Measurements from ENCODE around the gene POC1A.

- TF ChIP-seq CHD2 (IDR thresholded peaks at IDR 0.05; ENCODE audit: low read length), result no peak
- no peak for TF ChIP-seq EP300 (IDR thresholded peaks at IDR 0.05; ENCODE audit: borderline replicate concordance in 1 of 2, low read depth in 2 of 2, low read length in 2 of 2)
- TF ChIP-seq CEBPB (IDR thresholded peaks at IDR 0.05; ENCODE audit: low read depth, low read length), result no peak
- TF ChIP-seq SP1 (IDR thresholded peaks at IDR 0.05; ENCODE audit: low read depth, low read length), result no peak
- TF ChIP-seq CTCF (IDR thresholded peaks at IDR 0.05; ENCODE audit: control extremely low read depth in 1 of 3, insufficient read depth in 1 of 3, low read depth in 1 of 3, low read length in 3 of 3), result peak in 2 of 3 experiments; percentile 41 to 53; a peak in 3 of 4 replicates
- TF ChIP-seq TAF1 (IDR thresholded peaks at IDR 0.05; ENCODE audit: low read depth, low read length), result no peak
These were observed 69.1 kb downstream of the POC1A start for GRCh38 chr3:52084954-52085680.

All from H1 (cell line).